Measurements from ENCODE around the gene SLC2A3.
"Not testable (repeated sequence)": the region's sequence is repeated elsewhere in the genome, so short reads cannot be mapped to it uniquely, and the experiment has no call there.

SLC2A3 gene

GRCh38 chr12:7915661-7916403 is 20.2 kb downstream of the SLC2A3 start:
- peak in 1 of 2 experiments; percentile 31 for DNase-seq

- not testable (repeated sequence) for DNase-seq
These were observed 25.9 kb downstream of the SLC2A3 start for GRCh38 chr12:7910106-7910505.

- no peak for DNase-seq
These were observed 29.0 kb downstream of the SLC2A3 start for GRCh38 chr12:7907009-7907408.

GRCh38 chr12:7906303-7906702 is 29.7 kb downstream of the SLC2A3 start:
- DNase-seq: not testable (repeated sequence)

DNA sequence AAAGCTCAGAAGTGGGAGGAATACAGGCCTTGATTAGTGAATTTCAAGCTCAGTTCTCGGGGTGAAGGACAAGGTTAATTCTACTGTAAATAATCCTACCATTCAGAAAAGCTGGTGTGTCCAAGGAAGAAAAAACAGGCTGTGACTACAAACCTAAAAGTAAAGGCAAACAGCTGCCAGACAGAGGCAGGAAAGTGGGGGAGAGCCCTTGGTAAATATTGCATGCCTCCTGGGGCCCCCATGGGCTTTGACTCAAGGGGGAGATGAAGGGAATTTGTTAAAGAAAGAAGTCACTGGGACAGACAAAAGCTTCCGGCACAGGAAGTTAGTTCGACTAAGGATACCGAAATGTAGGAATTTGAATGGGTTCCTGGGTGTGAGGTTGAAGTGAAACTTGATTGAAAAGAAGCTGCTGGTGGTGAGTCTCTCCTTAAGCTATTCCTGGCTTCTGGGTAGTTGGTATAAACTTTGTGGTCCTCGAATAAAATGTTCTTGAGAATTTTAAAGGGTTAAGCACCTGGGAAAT is 30.3 kb downstream of the SLC2A3 start:
- not testable (repeated sequence) for DNase-seq

GRCh38 chr12:7905071-7905470 is 30.9 kb downstream of the SLC2A3 start:
- no peak for DNase-seq

DNA sequence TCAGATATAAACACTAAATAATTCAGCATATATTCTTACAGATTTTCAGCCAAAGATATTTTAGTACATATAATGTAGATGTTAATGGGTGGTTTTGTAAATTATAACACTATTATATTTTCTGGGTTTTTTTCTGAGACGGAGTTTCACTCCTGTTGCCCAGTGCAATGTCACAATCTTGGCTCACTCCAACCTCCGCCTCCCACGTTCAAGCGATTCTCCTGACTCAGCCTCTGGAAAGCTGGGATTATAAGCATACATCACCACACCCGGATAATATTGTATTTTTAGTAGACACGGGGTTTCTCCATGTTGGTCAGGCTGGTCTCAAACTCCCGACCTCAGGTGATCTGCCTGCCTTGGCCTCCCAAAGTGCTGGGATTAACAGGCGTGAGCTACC is 33.6 kb downstream of the SLC2A3 start:
- DNase-seq: not testable (repeated sequence)

DNA sequence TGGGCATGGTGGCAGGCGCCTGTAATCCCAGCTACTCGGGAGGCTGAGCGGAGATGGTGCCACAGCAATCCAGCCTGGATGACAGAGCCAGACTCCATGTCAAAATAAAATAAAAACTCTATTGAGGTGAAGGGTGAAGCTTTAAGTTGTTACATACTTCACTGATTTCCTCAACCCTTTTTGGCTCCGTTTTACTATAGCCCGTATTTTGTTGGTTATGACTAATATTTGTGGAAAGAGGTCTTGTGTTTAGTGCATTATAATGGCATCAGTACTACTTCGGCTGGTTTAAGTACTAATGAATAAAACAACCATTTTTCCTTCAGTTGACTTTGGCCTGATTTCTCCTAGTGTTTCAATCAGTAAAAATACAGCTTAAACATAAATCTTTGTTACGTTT is 36.2 kb downstream of the SLC2A3 start:
- DNase-seq: no peak

GRCh38 chr12:7896726-7897125 is 39.3 kb downstream of the SLC2A3 start:
- DNase-seq: not testable (repeated sequence)

GRCh38 chr12:7892186-7892980 is 43.6 kb downstream of the SLC2A3 start:
- no peak for DNase-seq

DNA sequence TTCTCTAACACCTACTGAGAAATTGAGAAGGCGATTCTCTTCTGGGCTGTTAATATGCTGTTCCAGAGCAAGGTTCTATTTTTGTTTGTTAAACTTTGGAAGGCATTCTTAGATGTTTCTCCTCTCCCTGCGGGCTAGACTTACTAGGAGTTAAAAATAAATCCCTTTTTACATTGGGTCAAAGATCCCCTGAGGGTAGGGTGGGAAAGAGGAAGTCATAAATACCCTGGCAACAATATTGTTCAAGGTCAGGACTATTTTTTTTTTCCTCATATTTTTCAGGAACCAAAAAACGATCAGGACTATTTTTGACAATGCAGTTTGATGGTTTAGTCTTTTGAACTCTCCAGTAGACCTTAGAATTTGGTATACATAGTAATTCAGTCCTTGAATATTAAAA is 51.3 kb downstream of the SLC2A3 start:
- no peak for DNase-seq

DNA sequence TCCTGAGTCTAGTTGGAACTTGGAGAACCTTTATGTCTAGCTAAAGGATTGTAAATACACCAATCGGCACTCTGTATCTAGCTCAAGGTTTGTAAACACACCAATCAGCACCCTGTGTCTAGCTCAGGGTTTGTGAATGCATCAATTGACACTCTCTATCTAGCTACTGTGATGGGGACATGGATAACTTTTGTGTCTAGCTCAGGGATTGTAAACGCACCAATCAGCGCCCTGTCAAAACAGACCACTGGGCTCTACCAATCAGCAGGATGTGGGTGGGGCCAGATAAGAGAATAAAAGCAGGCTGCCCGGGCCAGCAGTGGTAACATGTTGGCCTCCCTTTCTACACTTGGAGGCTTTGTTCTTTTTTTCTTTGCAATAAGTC is 54.3 kb downstream of the SLC2A3 start:
- not testable (repeated sequence) for DNase-seq

DNA sequence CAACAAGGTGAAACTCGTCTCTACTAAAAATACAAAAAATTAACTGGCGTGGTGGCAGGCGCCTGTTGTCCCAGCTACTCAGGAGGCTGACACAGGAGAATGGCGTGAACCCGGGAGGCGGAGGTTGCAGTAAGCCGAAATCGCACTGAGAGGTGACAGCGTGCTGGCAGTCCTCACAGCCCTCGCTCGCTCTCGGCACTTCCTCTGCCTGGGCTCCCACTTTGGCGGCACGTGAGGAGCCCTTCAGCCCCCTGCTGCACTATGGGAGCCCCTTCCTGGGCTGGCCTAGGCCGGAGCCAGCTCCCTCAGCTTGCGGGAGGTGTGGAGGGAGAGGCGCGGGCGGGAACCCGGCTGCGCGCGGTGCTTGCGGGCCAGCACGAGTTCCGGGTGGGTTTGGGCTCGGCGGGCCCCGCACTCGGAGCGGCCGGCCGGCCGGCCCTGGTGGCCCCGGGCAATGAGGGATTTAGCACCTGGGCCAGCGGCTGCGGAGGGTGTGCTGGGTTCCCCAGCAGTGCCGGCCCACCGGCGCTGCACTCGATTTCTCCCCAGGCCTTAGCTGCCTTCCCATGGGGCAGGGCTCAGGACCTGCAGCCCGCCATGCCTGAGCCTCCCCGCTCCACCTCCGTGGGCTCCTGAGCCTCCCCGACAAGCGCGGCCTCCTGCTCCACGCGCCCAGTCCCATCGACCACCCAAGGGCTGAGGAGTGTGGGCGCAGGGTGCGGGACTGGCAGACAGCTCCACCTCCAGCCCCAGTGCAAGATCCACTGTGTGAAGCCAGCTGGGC is 54.8 kb downstream of the SLC2A3 start:
- DNase-seq: not testable (repeated sequence)

DNA sequence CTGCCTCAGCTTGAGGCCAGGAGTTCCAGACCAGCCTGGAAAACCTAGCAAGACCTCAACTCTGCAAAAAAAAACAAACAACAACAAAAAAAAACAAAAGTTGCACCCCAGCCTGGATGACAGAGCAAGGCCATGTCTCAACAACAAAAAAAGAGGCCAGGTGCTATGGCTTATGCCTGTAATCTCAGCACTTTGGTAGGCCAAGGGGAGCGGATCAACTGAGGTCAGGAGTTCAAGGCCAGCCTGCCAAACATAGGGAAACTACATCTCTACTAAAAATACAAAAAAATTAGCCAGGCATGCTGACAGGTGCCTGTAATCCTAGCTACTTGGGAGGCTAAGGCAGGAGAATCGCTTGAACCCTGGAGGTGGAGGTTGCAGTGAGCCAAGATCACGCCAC is 56.7 kb downstream of the SLC2A3 start:
- DNase-seq: no peak

DNA sequence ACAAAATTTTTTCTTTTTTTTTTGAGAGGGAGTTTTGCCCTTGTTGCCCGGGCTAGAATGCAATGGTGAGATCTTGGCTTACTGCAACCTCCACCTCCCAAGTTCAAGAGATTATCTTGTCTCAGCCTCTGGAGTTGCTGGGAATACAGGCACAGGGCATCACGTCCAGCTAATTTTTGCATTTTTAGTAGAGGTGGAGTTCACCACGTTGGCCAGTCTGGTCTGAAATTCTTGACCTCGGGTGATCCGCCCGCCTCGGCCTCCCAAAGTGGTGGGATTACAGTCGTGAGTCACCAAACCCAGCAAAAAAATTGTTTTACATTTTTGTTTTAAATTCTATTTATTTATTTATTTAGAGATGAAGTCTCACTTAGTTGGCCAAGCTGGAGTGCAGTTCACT is 58.6 kb downstream of the SLC2A3 start:
- DNase-seq: no peak

GRCh38 chr12:7872566-7873319 is 63.2 kb downstream of the SLC2A3 start, which contains the start of gene SLC2A14:
Gene SLC2A14, minus strand, starts transcription at chr12:7872915. Its CDS starts 3,035 bp downstream, at chr12:7869880.
- no peak for DNase-seq

- no peak for DNase-seq
These were observed 65.7 kb downstream of the SLC2A3 start for GRCh38 chr12:7870335-7870734.

Measured in activated CD4-positive, alpha-beta T cell treated with anti-CD3 and anti-CD28 coated beads, Interleukin-2, amount 50 U/mL, for 48 hours (primary cell).